Measurements from ENCODE around the gene FBL.
"Not testable (repeated sequence)": the region's sequence is repeated elsewhere in the genome, so short reads cannot be mapped to it uniquely, and the experiment has no call there.

GRCh38 chr19:39893366-39894235 is 47.4 kb upstream of the FBL start:
- not testable (repeated sequence) for TF ChIP-seq EZH2 (IDR thresholded peaks at IDR 0.05; ENCODE audit: insufficient read depth, poor library complexity, severe bottlenecking); EZH2phosphoT487 (IDR thresholded peaks at IDR 0.05; ENCODE audit: insufficient read depth, low read depth)

All from GM23248 (cell line).